Activated CD4-positive, alpha-beta T cell treated with anti-CD3 and anti-CD28 coated beads, Interleukin-2, amount 10 ng/mL, durations not matched to agents 24 days and 14 days (primary cell): ENCODE measurements around the gene HMCN1. TPM values are rescaled to one million over a fixed set of nuclear protein-coding genes. Genes with fewer than 3 reads are reported as not detected.
A peak's percentile ranks its signal among the peaks of the same experiment; 100 is the strongest.

Experiments
- DNase-seq: peaks from one replicate; pipeline ENCODE4 v3.0.0; 2022
- H3K27ac Mint-ChIP-seq: one replicate; pipeline ENCODE4 v1.8.0; 2022; ENCODE audit warnings: mild to moderate bottlenecking, mixed read lengths
- H3K27me3 Mint-ChIP-seq: one replicate; pipeline ENCODE4 v1.8.0; 2022; ENCODE audit warnings: mixed read lengths
- H3K36me3 Mint-ChIP-seq: one replicate; pipeline ENCODE4 v1.8.0; 2022; ENCODE audit warnings: low read depth, mild to moderate bottlenecking, mixed read lengths
- H3K4me1 Mint-ChIP-seq: one replicate; pipeline ENCODE4 v1.8.0; 2021; ENCODE audit warnings: mixed read lengths
- H3K4me3 Mint-ChIP-seq: one replicate; pipeline ENCODE4 v1.8.0; 2022; ENCODE audit warnings: mild to moderate bottlenecking, moderate library complexity, mixed read lengths
- H3K9me3 Mint-ChIP-seq: one replicate; pipeline ENCODE4 v1.8.0; 2021; ENCODE audit warnings: mixed read lengths
- intact Hi-C: fragments of 100-400 bp; cut with micrococcal nuclease; formaldehyde crosslinking; loops from one replicate; pipeline ENCODE4 v1.15.1; 2023
- total RNA-seq: library from RNA; stranded (reverse); gene quantifications from 2 replicates; pipeline ENCODE4 v1.2.3, GENCODE V29; 2022

The HMCN1 gene
- total RNA-seq, 1 donor from 2014 or later: not detected

GRCh38 chr1:186125035-186125434 lies 390.8 kb downstream of the HMCN1 start:
- intact Hi-C loops: no loop called here
- H3K9me3 Mint-ChIP-seq: no peaks in the 10 kb centered on the region

GRCh38 chr1:186125511-186125910 lies 391.3 kb downstream of the HMCN1 start:
- H3K9me3 Mint-ChIP-seq: no peaks in the 10 kb centered on the region
- intact Hi-C loops: no loop called here
- H3K27me3 Mint-ChIP-seq: peaks cover 7% of the 10 kb centered on the region
- no peaks in the 10 kb centered on the region for H3K4me1 Mint-ChIP-seq
- no peaks in the 10 kb centered on the region for H3K36me3 Mint-ChIP-seq
- H3K27ac Mint-ChIP-seq: no peak overlapping the region
- DNase-seq: no peak
- H3K4me3 Mint-ChIP-seq: no peak overlapping the region

More at GRCh38 chr1:186125035-186125434, 390.8 kb downstream of the HMCN1 start:
- no peak for DNase-seq
- Mint-ChIP-seq H3K4me3 (no peak overlapping the region), H3K36me3 (no peaks in the 10 kb centered on the region), H3K4me1 (no peaks in the 10 kb centered on the region), H3K27me3 (peaks cover 7% of the 10 kb centered on the region), H3K27ac (no peak overlapping the region)

DNA sequence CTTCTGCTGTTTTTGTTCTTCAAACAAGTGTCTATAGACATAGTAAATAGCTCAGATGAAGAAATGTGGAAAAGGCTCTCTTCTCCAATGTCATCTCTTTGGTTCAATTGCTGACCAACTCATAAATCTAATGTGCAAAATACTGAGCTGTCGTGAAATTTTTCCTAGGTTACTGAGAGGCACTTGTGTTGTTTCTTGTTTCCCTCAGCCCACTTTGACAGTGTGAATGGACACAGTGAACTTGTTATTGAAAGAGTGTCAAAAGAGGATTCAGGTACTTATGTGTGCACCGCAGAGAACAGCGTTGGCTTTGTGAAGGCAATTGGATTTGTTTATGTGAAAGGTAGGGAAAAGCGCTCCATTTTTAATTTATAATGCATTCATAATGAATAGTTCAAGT lies 395.6 kb downstream of the HMCN1 start:
- Mint-ChIP-seq H3K36me3 (no peaks in the 10 kb centered on the region), H3K4me3 (no peak overlapping the region), H3K27ac (no peak overlapping the region), H3K27me3 (peaks cover 7% of the 10 kb centered on the region), H3K4me1 (no peaks in the 10 kb centered on the region), H3K9me3 (no peaks in the 10 kb centered on the region)
- intact Hi-C loops: no loop called here
- DNase-seq: no peak

DNA sequence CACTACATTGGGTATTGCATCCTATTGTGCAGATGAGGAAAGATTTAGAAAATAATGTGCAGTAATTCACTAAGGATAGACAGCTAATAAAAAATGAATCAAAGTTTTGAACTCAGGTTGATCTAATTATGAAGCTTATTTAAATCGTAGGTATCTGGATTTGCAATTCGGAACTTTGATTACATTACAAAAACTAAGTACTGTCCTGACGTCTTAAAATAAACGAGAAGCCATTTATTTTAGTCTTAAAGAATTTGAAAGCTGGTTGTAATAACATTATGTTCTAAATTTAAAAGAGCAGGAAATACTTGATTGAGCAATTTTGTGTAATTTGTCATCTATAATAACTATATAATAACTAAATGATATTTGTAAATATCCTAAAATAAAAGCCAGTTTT lies 404.9 kb downstream of the HMCN1 start:
- Mint-ChIP-seq H3K36me3 (no peaks in the 10 kb centered on the region), H3K4me3 (no peak overlapping the region), H3K4me1 (no peaks in the 10 kb centered on the region), H3K27ac (no peak overlapping the region), H3K27me3 (peaks cover 2% of the 10 kb centered on the region), H3K9me3 (no peaks in the 10 kb centered on the region)
- DNase-seq: no peak
- intact Hi-C loops: no loop called here

DNA sequence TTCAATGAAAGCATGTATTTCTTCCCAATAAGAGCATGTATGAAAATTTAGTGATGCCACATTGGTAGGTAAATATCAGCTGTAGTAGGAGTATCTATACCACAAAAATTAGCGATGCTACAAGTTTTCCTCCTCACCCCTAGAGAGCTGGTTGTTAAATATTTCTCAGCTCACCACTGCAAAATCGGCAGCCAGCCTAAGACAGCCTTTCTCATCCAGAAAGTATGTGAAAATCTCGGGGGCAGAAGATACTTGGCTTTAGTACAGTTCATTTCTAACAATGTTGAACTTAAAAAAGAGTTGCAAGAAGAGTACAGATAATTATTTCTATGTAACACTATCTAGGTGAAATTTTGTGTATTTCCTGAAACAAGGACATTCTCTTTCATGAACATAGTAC lies 405.5 kb downstream of the HMCN1 start:
- Mint-ChIP-seq H3K9me3 (no peaks in the 10 kb centered on the region), H3K27me3 (peaks cover 2% of the 10 kb centered on the region), H3K36me3 (no peaks in the 10 kb centered on the region), H3K4me3 (no peak overlapping the region), H3K27ac (no peak overlapping the region), H3K4me1 (no peaks in the 10 kb centered on the region)
- no peak for DNase-seq
- intact Hi-C loops: no loop called here

DNA sequence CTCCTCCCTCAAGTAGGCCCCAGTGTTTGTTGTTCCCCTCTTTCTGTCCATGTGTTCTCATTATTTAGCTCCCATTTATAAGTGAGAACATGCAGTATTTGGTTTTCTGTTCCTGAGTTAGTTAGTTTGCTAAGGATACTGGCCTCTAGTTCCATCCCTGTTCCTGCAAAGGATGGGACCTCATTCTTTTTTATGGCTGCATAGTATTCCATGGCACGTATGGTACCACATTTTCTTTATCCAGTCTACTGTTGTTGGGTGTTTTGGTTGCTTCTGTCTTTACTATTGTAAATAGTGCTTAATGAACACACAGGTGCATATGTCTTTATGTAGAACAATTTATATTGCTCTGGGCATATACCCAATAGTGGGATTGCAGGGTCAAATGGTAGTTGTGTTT lies 408.0 kb downstream of the HMCN1 start:
- Mint-ChIP-seq H3K27me3 (peaks cover 5% of the 10 kb centered on the region), H3K27ac (no peak overlapping the region), H3K36me3 (no peaks in the 10 kb centered on the region), H3K4me3 (no peak overlapping the region), H3K9me3 (no peaks in the 10 kb centered on the region), H3K4me1 (peaks cover 2% of the 10 kb centered on the region)
- intact Hi-C loops: no loop called here
- no peak for DNase-seq

DNA sequence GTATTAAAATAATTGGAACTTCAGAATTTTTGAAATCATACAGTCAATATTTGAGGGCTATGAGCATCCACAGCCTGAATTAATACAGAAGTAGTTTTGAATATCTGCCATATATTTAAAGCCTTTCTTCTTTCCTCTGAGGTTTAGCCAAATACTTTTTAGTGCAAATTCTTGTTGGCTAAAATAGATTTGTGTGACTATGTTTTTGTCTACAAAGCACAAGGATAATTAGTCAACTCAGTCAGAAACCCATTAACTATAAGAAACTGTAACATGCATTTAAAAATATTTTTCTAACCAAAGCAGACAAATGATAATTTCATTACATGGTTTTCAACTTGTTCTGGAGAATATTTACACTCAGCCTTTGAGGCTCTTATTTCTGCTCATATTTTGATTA lies 408.7 kb downstream of the HMCN1 start:
- no peak for DNase-seq
- peaks cover 2% of the 10 kb centered on the region for H3K4me1 Mint-ChIP-seq
- no peaks in the 10 kb centered on the region for H3K9me3 Mint-ChIP-seq
- H3K4me3 Mint-ChIP-seq: no peak overlapping the region
- H3K27me3 Mint-ChIP-seq: peaks cover 5% of the 10 kb centered on the region
- H3K27ac Mint-ChIP-seq: no peak overlapping the region
- intact Hi-C loops: no loop called here
- H3K36me3 Mint-ChIP-seq: no peaks in the 10 kb centered on the region

DNA sequence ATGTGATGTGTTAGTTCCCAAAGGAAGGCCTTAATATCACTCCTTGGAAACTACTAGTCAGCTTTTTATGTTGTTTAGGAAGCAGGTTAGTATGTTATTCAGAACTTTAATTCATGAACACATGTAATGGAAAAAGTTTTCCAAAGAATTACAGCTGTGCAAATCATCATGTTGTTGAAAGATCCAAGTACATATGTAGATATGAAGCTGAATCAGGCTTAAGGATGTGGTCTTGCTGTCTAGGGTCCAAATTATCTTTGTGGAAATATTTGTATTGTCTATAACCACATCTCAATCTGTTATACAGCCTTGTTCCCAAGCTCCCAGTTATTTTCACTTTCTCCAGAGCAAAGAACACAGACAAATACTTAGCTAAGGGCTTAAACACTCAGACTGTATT lies 409.3 kb downstream of the HMCN1 start:
- no peaks in the 10 kb centered on the region for H3K36me3 Mint-ChIP-seq
- H3K9me3 Mint-ChIP-seq: no peaks in the 10 kb centered on the region
- H3K27ac Mint-ChIP-seq: no peak overlapping the region
- DNase-seq: no peak
- H3K4me1 Mint-ChIP-seq: peaks cover 2% of the 10 kb centered on the region
- H3K27me3 Mint-ChIP-seq: peaks cover 5% of the 10 kb centered on the region
- H3K4me3 Mint-ChIP-seq: no peak overlapping the region
- intact Hi-C loops: no loop called here

DNA sequence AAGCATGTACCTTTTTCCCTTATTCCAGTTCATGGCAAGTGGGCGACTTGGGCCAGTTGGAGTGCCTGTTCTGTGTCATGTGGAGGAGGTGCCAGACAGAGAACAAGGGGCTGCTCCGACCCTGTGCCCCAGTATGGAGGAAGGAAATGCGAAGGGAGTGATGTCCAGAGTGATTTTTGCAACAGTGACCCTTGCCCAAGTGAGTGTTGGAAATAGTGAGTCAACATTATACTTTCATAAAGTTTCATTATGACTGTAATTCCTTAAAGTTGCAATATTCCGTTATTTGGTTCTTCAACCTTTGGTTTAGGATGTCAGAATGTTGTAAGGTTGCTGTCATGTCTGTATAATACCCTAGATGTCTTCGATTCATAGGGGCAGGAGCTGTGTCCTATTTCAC lies 410.3 kb downstream of the HMCN1 start:
- intact Hi-C loops: no loop called here
- no peaks in the 10 kb centered on the region for H3K9me3 Mint-ChIP-seq

DNA sequence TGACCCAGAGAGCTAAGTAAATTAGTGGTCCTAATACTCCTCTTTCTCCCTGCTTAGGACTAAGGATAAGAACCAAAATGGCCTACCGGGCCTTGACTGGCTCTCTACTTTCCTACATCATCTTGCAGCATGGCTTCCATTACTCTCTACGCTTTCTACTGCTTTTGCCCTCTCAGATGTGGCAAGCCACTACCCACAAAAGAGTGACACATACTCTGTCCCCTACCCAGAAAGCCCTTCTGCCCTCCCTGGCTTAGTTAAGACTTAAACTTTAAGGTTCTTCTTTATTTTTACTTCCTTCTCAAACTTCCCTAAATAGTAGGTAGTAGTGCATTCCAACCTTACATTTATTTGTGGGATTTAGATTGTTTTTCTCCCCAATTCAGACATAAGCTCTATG lies 412.8 kb downstream of the HMCN1 start:
- intact Hi-C loops: no loop called here
- H3K4me1 Mint-ChIP-seq: peaks cover 2% of the 10 kb centered on the region
- H3K27ac Mint-ChIP-seq: no peak overlapping the region
- H3K9me3 Mint-ChIP-seq: no peaks in the 10 kb centered on the region
- H3K36me3 Mint-ChIP-seq: no peaks in the 10 kb centered on the region
- H3K4me3 Mint-ChIP-seq: no peak overlapping the region
- no peak for DNase-seq
- H3K27me3 Mint-ChIP-seq: peaks cover 6% of the 10 kb centered on the region

More for the DNA sequence above, 410.3 kb downstream of the HMCN1 start:
- Mint-ChIP-seq H3K4me1 (peaks cover 2% of the 10 kb centered on the region), H3K27me3 (peaks cover 5% of the 10 kb centered on the region), H3K4me3 (no peak overlapping the region), H3K36me3 (no peaks in the 10 kb centered on the region), H3K27ac (no peak overlapping the region)
- no peak for DNase-seq

DNA sequence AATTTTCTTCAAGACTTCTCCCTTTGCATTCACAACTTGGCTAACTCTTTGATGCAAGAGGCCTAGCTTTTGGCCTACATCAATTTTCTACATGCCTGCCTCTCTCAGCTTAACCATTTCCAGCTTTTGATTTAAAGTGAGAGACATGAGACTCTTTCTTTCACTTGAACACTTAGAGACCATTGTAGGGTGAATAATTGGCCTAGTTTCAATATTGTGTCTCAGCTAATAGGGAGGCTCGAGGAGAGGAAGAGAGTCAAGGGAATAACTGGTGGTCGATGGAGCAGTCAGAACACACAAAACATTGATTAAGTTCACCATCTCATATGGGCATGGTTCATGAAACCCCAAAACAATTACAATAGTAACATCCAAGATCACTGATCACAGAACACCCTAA lies 415.4 kb downstream of the HMCN1 start:
- no peak for DNase-seq
- no peak overlapping the region for H3K27ac Mint-ChIP-seq
- H3K4me3 Mint-ChIP-seq: no peak overlapping the region
- peaks cover 10% of the 10 kb centered on the region for H3K27me3 Mint-ChIP-seq
- no peaks in the 10 kb centered on the region for H3K9me3 Mint-ChIP-seq
- intact Hi-C loops: no loop called here
- no peaks in the 10 kb centered on the region for H3K36me3 Mint-ChIP-seq
- peaks cover 2% of the 10 kb centered on the region for H3K4me1 Mint-ChIP-seq

DNA sequence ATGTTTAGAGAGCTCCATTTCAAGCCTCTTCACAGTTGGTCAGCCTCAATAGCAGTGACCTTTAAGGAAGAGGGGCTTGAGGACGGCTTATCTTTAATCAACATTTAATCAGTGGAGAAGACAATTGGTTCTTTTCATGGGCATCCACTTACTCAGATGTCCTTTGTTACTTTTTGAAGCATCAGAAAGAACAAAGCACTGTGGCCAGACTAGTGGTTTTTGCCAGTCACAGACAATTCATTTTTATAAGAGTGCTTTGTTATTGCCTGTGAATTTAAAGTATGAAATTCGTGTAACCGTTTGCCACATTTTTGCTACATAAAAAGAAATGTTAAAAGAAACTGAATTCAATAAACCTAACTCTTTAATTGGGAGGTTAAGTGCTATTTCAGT lies 418.0 kb downstream of the HMCN1 start:
- Mint-ChIP-seq H3K9me3 (no peaks in the 10 kb centered on the region), H3K4me3 (no peak overlapping the region), H3K27me3 (peaks cover 7% of the 10 kb centered on the region), H3K36me3 (no peaks in the 10 kb centered on the region), H3K4me1 (no peaks in the 10 kb centered on the region), H3K27ac (no peak overlapping the region)
- DNase-seq: no peak
- intact Hi-C loops: no loop called here

GRCh38 chr1:186152620-186153239 lies 418.5 kb downstream of the HMCN1 start:
- peaks cover 7% of the 10 kb centered on the region for H3K27me3 Mint-ChIP-seq

DNA sequence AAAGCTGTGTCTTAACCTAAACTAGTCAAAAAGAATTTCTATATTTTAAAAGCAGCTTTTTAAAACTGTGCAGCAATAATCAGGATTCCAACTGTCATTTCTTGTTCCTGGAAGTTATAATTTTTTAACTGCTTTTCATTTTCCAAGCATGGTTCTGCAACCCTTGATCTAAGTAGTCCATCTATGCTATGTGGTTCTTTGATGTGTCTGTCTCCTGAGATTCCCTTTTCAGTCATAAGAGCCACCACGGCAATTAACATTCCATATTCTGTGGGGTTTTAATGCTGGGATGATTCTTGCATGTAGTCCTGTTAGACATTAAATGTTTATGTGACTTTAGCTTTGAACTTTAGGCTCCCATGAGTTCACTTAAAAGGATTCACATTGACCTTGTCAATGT lies 420.5 kb downstream of the HMCN1 start:
- Mint-ChIP-seq H3K4me3 (no peak overlapping the region), H3K27me3 (peaks cover 7% of the 10 kb centered on the region), H3K9me3 (no peaks in the 10 kb centered on the region), H3K36me3 (no peaks in the 10 kb centered on the region), H3K4me1 (no peaks in the 10 kb centered on the region), H3K27ac (no peak overlapping the region)
- no peak for DNase-seq
- intact Hi-C loops: loop anchor here (1.0 to 2.0 kb wide), 2 partner anchors 58 to 171 kb away; no protein-coding TSS in a partner anchor

More at GRCh38 chr1:186152620-186153239, 418.5 kb downstream of the HMCN1 start:
- Mint-ChIP-seq H3K4me3 (no peak overlapping the region), H3K36me3 (no peaks in the 10 kb centered on the region), H3K27ac (no peak overlapping the region), H3K4me1 (no peaks in the 10 kb centered on the region), H3K9me3 (no peaks in the 10 kb centered on the region)
- intact Hi-C loops: no loop called here
- DNase-seq: no peak

DNA sequence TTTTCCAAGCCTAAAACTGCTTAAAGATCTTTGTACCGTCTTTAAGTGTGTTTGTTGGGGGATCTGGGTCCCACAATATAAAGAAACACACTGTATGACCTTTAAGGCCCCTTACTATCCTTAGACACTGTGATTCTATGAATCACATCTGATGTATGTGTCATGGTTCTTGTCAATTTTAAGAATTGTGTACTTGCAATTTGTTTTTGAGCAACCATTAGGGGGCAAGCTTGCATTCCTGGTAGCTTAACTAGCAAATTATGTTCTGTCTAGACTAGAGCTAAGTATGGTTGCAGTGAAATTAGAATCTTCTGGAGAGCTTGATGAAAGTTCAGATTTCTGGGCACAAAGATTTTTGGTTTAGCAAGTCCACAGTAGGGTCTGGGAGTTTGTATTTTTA lies 421.4 kb downstream of the HMCN1 start:
- peak; percentile 64 for DNase-seq
- peaks cover 7% of the 10 kb centered on the region for H3K27me3 Mint-ChIP-seq
- intact Hi-C loops: loop anchor here (1.0 to 2.0 kb wide), 2 partner anchors 57 to 170 kb away; no protein-coding TSS in a partner anchor
- no peaks in the 10 kb centered on the region for H3K4me1 Mint-ChIP-seq
- no peaks in the 10 kb centered on the region for H3K9me3 Mint-ChIP-seq
- H3K27ac Mint-ChIP-seq: no peak overlapping the region
- no peak overlapping the region for H3K4me3 Mint-ChIP-seq
- no peaks in the 10 kb centered on the region for H3K36me3 Mint-ChIP-seq
